ENCODE measurements around the gene MAP3K4. TPM values are rescaled to one million over a fixed set of nuclear protein-coding genes. Genes with fewer than 3 reads are reported as not detected.
"Not testable (repeated sequence)": the region's sequence is repeated elsewhere in the genome, so short reads cannot be mapped to it uniquely, and the experiment has no call there.

MAP3K4 gene
- total RNA-seq, 3 donors from 2014 or later, result 24.6 to 49.2 (median 45.2) TPM

DNA sequence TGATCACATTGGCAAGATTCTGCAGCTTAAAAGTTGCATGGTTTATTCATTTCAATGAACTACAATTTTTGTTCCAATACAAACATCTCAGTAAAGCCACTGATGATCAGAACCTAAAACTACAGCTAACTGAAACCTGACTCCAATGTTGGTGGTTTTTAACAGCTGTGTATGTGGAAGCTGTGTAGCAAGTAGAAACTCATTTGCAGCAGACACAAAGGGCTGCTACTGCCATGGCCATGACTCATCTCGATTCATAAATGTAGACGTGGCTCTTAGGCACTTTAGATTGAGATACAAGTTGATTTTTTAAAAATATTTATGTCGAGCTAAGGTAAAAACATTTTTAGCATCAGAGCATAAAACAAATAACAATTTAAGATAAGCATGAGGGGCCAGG is 19.5 kb upstream of the MAP3K4 start:
- no peak for TF ChIP-seq POLR2A (IDR thresholded peaks at IDR 0.05)
- no peak for TF ChIP-seq POLR2AphosphoS5 (IDR thresholded peaks at IDR 0.05)
- TF ChIP-seq, protein P1, sequence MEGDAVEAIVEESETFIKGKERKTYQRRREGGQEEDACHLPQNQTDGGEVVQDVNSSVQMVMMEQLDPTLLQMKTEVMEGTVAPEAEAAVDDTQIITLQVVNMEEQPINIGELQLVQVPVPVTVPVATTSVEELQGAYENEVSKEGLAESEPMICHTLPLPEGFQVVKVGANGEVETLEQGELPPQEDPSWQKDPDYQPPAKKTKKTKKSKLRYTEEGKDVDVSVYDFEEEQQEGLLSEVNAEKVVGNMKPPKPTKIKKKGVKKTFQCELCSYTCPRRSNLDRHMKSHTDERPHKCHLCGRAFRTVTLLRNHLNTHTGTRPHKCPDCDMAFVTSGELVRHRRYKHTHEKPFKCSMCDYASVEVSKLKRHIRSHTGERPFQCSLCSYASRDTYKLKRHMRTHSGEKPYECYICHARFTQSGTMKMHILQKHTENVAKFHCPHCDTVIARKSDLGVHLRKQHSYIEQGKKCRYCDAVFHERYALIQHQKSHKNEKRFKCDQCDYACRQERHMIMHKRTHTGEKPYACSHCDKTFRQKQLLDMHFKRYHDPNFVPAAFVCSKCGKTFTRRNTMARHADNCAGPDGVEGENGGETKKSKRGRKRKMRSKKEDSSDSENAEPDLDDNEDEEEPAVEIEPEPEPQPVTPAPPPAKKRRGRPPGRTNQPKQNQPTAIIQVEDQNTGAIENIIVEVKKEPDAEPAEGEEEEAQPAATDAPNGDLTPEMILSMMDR (IDR thresholded peaks at IDR 0.05), result no peak
- intact Hi-C loops (cut with DNase I; ENCODE audit: low total_unique reads), result no loop called here
- Histone ChIP-seq H3K9me3 (no peaks in the 10 kb centered on the region), H3K36me3 (no peaks in the 10 kb centered on the region), H3K4me3 (no peak overlapping the region), H3K27me3 (no peaks in the 10 kb centered on the region), H3K27ac (peak overlapping the region; percentile 52 to 86), H3K4me1 (no peaks in the 10 kb centered on the region)
- no peak for DNase-seq (ENCODE audit: low spot score in 2 of 2)

DNA sequence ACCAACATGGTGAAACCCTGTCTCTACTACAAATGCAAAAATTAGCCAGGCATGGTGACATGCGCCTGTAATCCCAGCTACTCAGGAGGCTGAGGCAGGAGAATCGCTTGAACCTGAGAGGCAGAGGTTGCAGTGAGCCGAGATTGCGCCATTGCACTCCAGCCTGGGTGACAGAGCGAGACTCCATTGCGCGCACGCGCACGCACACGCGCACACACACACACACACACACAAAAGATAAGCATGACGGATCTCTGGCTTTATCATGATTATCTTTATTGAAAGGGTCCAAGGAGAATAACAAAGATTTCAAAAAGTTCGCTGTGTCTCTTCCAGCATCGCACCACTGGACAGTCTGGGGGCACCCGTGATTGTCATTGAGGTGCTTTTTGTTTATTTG is 19.0 kb upstream of the MAP3K4 start:
- H3K9me3 ChIP-seq; H3K4me1 ChIP-seq; DNase-seq (ENCODE audit: low spot score in 2 of 2); H3K36me3 ChIP-seq; H3K27me3 ChIP-seq; H3K4me3 ChIP-seq; intact Hi-C loops (cut with DNase I; ENCODE audit: low total_unique reads): not testable (repeated sequence)
- H3K27ac ChIP-seq, result peak overlapping the region; percentile 52 to 86

DNA sequence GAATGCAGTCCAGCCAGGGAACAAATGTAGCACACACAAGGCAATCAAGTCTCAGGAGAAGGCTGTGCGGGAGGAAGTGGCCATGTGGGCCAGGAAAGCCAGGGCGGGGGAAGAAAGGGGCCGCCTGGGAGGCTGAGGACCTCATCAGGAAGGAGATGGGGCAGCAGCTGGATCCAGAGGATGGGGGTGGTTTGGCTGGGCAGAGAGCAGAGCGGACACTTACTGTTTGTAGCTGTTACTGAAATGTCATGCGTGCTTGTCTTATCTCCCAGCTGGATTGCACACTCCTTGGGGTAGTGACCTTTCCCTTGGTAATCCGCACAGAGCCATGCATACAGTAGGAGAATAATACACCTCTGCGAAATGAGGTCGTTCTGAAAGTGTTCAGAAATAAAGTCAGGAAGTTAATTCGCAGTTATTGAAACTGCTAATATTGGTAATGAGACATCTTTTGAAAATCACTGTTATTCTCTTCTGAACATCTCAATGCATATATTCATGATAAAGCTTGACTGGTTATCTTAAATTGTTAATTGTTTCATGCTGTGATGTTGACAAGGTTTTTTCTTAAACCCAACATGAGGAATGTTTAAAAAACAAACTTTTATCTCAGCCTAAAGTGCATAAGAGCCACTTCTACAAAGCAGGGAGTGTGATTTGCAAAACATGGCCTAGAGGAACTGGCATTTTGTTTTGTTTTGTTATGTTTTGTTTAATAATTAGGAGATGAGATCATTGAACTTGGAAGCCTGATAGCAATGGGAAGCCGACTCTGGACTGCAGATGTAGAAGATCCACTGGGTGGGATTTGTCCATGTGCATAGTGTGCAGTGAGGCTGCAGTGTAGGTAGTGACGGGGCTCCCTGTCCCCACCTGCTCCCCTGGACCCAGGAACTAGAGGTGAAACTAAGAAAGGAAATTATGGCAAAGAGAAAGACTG is 18.0 kb upstream of the MAP3K4 start:
- intact Hi-C loops (cut with DNase I; ENCODE audit: low total_unique reads), result no loop called here
- Histone ChIP-seq H3K4me1 (no peaks in the 10 kb centered on the region), H3K27me3 (no peaks in the 10 kb centered on the region), H3K9me3 (no peaks in the 10 kb centered on the region), H3K27ac (peak overlapping the region; percentile 52 to 86), H3K36me3 (no peaks in the 10 kb centered on the region), H3K4me3 (no peak overlapping the region)
- TF ChIP-seq, protein P1 (IDR thresholded peaks at IDR 0.05), result no peak
- TF ChIP-seq POLR2AphosphoS5 (IDR thresholded peaks at IDR 0.05) (no peak), POLR2A (IDR thresholded peaks at IDR 0.05) (no peak)
- DNase-seq (ENCODE audit: low spot score in 2 of 2), result no peak

- TF ChIP-seq POLR2AphosphoS5 (IDR thresholded peaks at IDR 0.05), result peak in 1 of 3 donors; percentile 84
- TF ChIP-seq, protein P1 (IDR thresholded peaks at IDR 0.05), result no peak
- H3K4me3 ChIP-seq, result no peak overlapping the region
- peak overlapping the region; percentile 52 to 86 for H3K27ac ChIP-seq
- H3K27me3 ChIP-seq, result no peaks in the 10 kb centered on the region
- H3K4me1 ChIP-seq, result no peaks in the 10 kb centered on the region
- intact Hi-C loops (cut with DNase I; ENCODE audit: low total_unique reads), result no loop called here
- no peaks in the 10 kb centered on the region for H3K9me3 ChIP-seq
- peak in 1 of 2 donors; percentile 70 for DNase-seq (ENCODE audit: low spot score in 2 of 2)
- no peaks in the 10 kb centered on the region for H3K36me3 ChIP-seq
These were observed 17.2 kb upstream of the MAP3K4 start for GRCh38 chr6:160974304-160974771.

DNA sequence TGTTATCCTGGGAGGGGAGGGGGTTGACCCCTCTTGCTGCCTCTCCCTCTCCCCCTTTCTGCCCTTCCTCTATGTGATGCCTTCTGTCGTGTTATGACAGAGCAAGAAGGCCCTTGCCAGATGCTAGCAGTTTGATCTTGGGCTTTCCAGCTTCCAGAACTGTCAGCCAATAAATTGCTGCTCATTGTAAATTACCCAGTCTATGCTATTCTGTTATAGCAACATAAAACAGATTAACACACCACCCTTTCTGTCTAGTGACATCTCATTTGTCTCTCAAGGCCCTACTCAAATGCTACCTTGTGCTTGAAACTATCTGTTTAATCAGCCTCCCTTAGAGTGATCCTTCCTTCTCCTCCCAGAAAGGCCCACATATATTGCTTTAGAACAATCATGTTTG is 16.4 kb upstream of the MAP3K4 start:
- TF ChIP-seq POLR2A (IDR thresholded peaks at IDR 0.05), result no peak
- TF ChIP-seq, protein P1 (IDR thresholded peaks at IDR 0.05), result no peak
- no peak for TF ChIP-seq POLR2AphosphoS5 (IDR thresholded peaks at IDR 0.05)
- no peaks in the 10 kb centered on the region for H3K4me1 ChIP-seq
- peak overlapping the region; percentile 52 to 86 for H3K27ac ChIP-seq
- DNase-seq (ENCODE audit: low spot score in 2 of 2), result no peak
- intact Hi-C loops (cut with DNase I; ENCODE audit: low total_unique reads), result no loop called here
- no peaks in the 10 kb centered on the region for H3K9me3 ChIP-seq
- H3K36me3 ChIP-seq, result no peaks in the 10 kb centered on the region
- H3K27me3 ChIP-seq, result no peaks in the 10 kb centered on the region
- H3K4me3 ChIP-seq, result no peak overlapping the region

DNA sequence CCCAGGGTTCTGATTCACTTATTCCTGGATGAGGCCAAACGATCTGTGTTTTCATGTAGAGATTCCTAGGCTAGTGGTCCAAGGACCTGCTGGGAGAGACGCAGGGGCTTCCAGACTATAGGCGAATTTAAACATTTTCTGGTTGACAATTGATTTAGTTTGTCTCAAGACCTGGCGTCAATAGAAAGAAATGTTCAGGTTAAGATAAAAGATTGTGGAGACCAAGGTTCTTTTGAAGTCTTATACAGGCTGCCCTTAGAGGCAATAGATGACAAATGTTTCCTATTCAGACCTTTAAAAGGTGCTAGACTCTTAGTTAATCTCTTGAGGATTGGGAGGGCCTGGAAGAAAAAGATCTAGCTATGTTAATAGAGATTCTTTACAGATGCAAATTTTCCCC is 15.6 kb upstream of the MAP3K4 start:
- not testable (repeated sequence) for H3K4me3 ChIP-seq

More for the DNA sequence above, 15.6 kb upstream of the MAP3K4 start:
- DNase-seq (ENCODE audit: low spot score in 2 of 2); H3K36me3 ChIP-seq; H3K9me3 ChIP-seq; intact Hi-C loops (cut with DNase I; ENCODE audit: low total_unique reads); H3K27me3 ChIP-seq; H3K4me1 ChIP-seq; H3K27ac ChIP-seq: not testable (repeated sequence)

Measured in breast epithelium (tissue), 4 donors.